ENCODE measurements around the gene STX2.
A peak's percentile ranks its signal among the peaks of the same experiment; 100 is the strongest.

Gene STX2

DNA sequence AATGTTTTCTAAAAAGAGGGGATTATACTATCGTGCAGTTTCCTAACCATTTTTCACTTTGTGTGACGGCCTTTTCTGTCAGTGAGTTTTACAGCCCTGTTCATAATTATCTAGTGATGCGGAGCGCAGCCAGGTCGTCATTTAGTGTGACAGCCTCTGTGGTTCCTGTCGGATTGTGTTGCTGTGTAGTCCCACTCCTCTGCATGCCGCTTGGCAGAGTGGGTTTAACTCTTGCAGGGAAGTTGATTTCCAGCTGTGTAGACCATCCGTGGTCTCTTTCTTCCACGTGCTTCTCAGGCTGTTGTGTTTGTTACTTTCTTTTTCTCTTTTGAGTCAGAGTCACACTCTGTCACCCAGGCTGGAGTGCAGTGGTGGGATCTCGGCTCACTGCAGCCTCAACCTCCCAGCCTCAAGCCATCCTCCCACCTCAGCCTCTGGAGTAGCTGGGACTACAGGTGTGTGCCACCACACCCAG lies 41.4 kb upstream of the STX2 start:
- Histone ChIP-seq H3K27ac (no peak overlapping the region), H3K36me3 (ENCODE audit: insufficient read depth) (no peaks in the 10 kb centered on the region; the same call in 1 of the 2 replicates), H3K4me3 (IDR thresholded peaks at IDR 0.05; ENCODE audit: insufficient read depth, low read depth, low read length) (no peak overlapping the region), H3K9ac (peak overlapping the region; percentile 11; the same call in 1 of the 2 replicates), H3K4me1 (ENCODE audit: low read depth, poor library complexity, severe bottlenecking) (peaks cover 17% of the 10 kb centered on the region), H3K27me3 (ENCODE audit: insufficient read depth, low read depth) (no peaks in the 10 kb centered on the region), H3K4me2 (peak overlapping the region; percentile 44), H3K79me2 (ENCODE audit: insufficient read depth, low read depth) (no peaks in the 10 kb centered on the region), H2AFZ (ENCODE audit: low read depth) (peak overlapping the region; percentile 18; the same call in 1 of the 2 replicates), H4K20me1 (ENCODE audit: insufficient read depth) (no peaks in the 10 kb centered on the region)
- TF ChIP-seq, protein P1, sequence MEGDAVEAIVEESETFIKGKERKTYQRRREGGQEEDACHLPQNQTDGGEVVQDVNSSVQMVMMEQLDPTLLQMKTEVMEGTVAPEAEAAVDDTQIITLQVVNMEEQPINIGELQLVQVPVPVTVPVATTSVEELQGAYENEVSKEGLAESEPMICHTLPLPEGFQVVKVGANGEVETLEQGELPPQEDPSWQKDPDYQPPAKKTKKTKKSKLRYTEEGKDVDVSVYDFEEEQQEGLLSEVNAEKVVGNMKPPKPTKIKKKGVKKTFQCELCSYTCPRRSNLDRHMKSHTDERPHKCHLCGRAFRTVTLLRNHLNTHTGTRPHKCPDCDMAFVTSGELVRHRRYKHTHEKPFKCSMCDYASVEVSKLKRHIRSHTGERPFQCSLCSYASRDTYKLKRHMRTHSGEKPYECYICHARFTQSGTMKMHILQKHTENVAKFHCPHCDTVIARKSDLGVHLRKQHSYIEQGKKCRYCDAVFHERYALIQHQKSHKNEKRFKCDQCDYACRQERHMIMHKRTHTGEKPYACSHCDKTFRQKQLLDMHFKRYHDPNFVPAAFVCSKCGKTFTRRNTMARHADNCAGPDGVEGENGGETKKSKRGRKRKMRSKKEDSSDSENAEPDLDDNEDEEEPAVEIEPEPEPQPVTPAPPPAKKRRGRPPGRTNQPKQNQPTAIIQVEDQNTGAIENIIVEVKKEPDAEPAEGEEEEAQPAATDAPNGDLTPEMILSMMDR (conservative IDR thresholded peaks at IDR 0.05; ENCODE audit: low read depth, low read length), result no peak

DNA sequence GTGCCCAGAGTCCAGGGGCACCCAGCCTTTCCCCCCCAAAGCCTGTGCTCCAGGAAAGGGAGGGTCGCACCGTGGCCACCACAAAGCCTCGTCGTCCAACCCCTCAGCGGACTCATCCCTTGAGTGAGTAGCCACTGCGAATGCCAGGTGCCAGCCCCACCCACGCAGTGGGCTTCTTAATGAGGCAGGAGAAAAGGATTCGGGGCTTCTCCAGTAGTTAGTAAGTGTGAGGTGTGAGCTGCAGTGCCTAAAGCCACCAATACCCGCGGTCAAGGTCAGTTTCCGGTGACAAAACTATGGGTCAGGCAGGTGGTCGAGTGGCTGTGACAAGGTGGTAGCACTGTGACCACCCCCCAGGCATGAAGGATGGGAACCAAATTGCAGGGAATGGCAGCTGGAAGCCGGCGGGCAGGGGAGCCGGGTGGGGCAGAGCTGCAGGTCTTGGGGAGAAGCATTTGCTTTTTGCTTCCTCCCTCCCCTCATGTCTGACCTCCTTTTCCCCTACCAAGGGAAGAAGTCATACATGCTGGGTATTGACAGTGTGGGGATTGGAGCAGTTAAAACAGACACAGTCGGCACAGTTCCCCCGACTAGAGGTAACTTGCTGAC lies 40.8 kb upstream of the STX2 start:
- no peak overlapping the region for H3K4me3 ChIP-seq (IDR thresholded peaks at IDR 0.05; ENCODE audit: insufficient read depth, low read depth, low read length)
- H3K36me3 ChIP-seq (ENCODE audit: insufficient read depth), result no peaks in the 10 kb centered on the region; the same call in 1 of the 2 replicates
- H3K4me1 ChIP-seq (ENCODE audit: low read depth, poor library complexity, severe bottlenecking), result peaks cover 23% of the 10 kb centered on the region
- H3K4me2 ChIP-seq, result peak overlapping the region; percentile 44
- TF ChIP-seq, protein P1 (conservative IDR thresholded peaks at IDR 0.05; ENCODE audit: low read depth, low read length), result no peak
- peaks cover under 1% of the 10 kb centered on the region; the same call in 1 of the 2 replicates for H3K79me2 ChIP-seq (ENCODE audit: insufficient read depth, low read depth)
- H3K9ac ChIP-seq, result peak overlapping the region; percentile 11; the same call in 1 of the 2 replicates
- no peaks in the 10 kb centered on the region for H3K27me3 ChIP-seq (ENCODE audit: insufficient read depth, low read depth)
- no peaks in the 10 kb centered on the region for H4K20me1 ChIP-seq (ENCODE audit: insufficient read depth)
- H2AFZ ChIP-seq (ENCODE audit: low read depth), result peak overlapping the region; percentile 18; the same call in 1 of the 2 replicates
- H3K27ac ChIP-seq, result no peak overlapping the region

DNA sequence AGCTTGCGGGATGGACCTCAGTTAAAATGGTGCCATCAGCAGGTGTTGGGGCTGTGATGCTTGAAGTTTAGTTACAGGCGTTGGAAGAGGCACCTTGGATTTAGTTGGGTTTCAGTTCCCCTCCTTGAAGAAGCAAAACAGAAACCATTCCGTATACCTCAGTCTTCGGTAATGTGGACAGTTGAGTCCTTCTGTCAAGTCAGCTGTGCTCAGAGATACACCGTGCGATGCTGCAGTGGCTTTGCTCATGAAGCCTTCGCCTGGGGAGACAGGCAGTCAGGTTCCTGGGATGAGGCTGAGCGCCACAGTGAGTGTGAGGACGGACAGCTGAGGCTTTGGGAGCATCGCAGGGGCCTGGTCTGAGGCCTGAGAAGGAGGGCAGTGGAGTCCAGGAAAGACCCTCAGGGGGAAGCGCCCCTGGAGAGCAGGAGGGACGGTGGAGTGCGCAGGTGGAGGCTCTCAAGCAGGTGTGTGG lies 40.2 kb upstream of the STX2 start:
- H3K9ac ChIP-seq, result no peak overlapping the region; the same call in 1 of the 2 replicates
- peaks cover 29% of the 10 kb centered on the region for H3K4me1 ChIP-seq (ENCODE audit: low read depth, poor library complexity, severe bottlenecking)
- no peak overlapping the region for H3K27ac ChIP-seq
- H3K79me2 ChIP-seq (ENCODE audit: insufficient read depth, low read depth), result peaks cover 7% of the 10 kb centered on the region
- H4K20me1 ChIP-seq (ENCODE audit: insufficient read depth), result no peaks in the 10 kb centered on the region
- no peaks in the 10 kb centered on the region; the same call in 1 of the 2 replicates for H3K36me3 ChIP-seq (ENCODE audit: insufficient read depth)
- peak overlapping the region; percentile 44; the same call in 1 of the 2 replicates for H3K4me2 ChIP-seq
- no peak overlapping the region for H2AFZ ChIP-seq (ENCODE audit: low read depth)
- TF ChIP-seq, protein P1 (conservative IDR thresholded peaks at IDR 0.05; ENCODE audit: low read depth, low read length), result no peak
- no peak overlapping the region for H3K4me3 ChIP-seq (IDR thresholded peaks at IDR 0.05; ENCODE audit: insufficient read depth, low read depth, low read length)
- H3K27me3 ChIP-seq (ENCODE audit: insufficient read depth, low read depth), result no peaks in the 10 kb centered on the region

DNA sequence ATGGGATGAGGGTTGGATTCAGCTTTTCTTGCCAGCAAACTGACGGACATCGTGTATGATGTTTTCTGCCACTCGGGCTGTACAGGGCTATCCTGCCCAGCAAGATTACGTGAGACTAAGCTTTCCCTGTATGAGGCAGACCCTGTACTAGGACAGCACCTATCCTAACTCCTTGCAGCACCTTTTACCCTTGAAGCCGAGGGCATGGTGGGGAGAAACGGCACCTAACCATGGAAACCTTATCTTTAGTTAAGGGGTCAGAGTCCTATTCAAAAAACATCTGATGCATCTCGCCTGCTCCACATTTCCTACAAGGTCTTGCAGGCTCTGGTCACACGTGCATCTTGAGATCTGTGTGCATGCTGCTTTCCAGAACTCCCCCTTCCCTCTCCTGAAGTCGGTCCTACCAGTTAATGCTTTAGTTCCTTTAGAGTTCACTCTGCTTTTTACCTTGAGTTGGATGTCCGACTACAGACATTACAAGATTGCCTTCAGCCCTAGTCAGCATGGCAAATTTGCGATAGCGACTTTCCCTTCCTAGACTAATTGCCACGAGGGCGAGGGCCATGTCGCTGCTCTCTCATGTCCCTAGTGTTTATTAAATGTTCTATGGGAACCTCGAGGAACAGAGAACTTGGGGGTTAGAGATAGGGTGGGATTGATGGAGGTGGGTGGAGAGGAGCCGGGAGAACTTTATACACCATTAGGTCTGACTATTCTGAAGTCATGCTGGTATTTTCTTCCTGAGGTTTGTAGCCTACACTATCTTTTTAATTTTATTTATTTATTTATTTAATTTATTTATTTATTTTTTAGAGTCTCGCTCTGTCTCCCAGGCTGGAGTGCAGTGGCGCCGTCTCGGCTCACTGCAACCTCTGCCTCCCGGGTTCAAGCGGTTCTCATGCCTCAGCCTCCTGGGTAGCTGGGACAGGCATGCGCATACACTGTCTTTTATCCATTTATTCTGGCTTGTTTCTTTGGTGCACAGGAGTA lies 39.4 kb upstream of the STX2 start:
- Histone ChIP-seq H3K4me2 (no peak overlapping the region), H4K20me1 (ENCODE audit: insufficient read depth) (no peaks in the 10 kb centered on the region), H3K9ac (no peak overlapping the region), H3K4me1 (ENCODE audit: low read depth, poor library complexity, severe bottlenecking) (peaks cover 36% of the 10 kb centered on the region), H3K36me3 (ENCODE audit: insufficient read depth) (no peaks in the 10 kb centered on the region; the same call in 1 of the 2 replicates), H3K27ac (no peak overlapping the region; the same call in 1 of the 2 replicates), H3K4me3 (IDR thresholded peaks at IDR 0.05; ENCODE audit: insufficient read depth, low read depth, low read length) (no peak overlapping the region), H3K27me3 (ENCODE audit: insufficient read depth, low read depth) (no peaks in the 10 kb centered on the region), H2AFZ (ENCODE audit: low read depth) (no peak overlapping the region), H3K79me2 (ENCODE audit: insufficient read depth, low read depth) (peaks cover 14% of the 10 kb centered on the region)
- TF ChIP-seq, protein P1 (conservative IDR thresholded peaks at IDR 0.05; ENCODE audit: low read depth, low read length), result no peak

Data from KMS-11 (cell line).